Measurements from ENCODE around the gene EXOC3L2. TPM values are rescaled to one million over a fixed set of nuclear protein-coding genes. Genes with fewer than 3 reads are reported as not detected.

The EXOC3L2 gene
- 5.5 TPM for total RNA-seq (ENCODE audit: unreplicated experiment)
- long read RNA-seq, partial matches to known transcripts, result 0 of 1 reads
- long read RNA-seq, other reads (novel, unspliced or antisense), result 1 of 1 reads

DNA sequence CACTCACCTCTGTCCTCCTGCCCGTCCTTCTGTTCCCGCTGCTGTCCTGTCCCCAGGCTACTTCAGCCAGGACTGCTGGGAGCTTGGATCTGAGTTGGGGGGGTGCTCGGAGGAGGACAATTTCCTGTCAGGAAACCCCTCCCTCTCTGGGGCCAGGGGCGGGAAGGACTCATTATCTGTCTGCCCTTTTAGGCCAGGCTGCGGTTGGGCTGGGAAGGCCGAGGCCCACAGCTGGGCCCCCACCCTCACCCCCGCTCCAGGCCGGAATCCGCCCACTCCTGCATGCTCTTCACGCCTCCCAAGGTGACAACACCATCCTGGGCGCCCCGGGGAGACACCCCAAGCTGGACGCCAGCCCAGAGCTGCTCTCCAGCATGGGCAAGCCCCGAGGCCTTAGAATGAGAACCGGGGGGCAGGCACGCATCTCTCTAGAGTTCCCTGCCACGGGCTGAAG is at the start of gene EXOC3L2:
Gene EXOC3L2 (minus strand): TSS at position 74 of the 454 bp plus-strand sequence. CDS start 6,362 bp downstream, outside the sequence.
- peaks cover 31% of the 10 kb centered on the region for H3K4me1 Mint-ChIP-seq (ENCODE audit: unreplicated experiment)
- no peaks in the 10 kb centered on the region for H3K36me3 Mint-ChIP-seq (ENCODE audit: low read depth, unreplicated experiment)
- H3K9me3 Mint-ChIP-seq (ENCODE audit: unreplicated experiment), result no peaks in the 10 kb centered on the region
- H3K27me3 Mint-ChIP-seq (ENCODE audit: unreplicated experiment), result peaks cover 9% of the 10 kb centered on the region
- H3K4me3 Mint-ChIP-seq (ENCODE audit: unreplicated experiment), result peak within 1 kb of the TSS; percentile 53
- H3K27ac Mint-ChIP-seq (ENCODE audit: unreplicated experiment), result peak within 1 kb of the TSS; percentile 22
- no peak for DNase-seq (ENCODE audit: low spot score)
- TF ChIP-seq, protein P1, sequence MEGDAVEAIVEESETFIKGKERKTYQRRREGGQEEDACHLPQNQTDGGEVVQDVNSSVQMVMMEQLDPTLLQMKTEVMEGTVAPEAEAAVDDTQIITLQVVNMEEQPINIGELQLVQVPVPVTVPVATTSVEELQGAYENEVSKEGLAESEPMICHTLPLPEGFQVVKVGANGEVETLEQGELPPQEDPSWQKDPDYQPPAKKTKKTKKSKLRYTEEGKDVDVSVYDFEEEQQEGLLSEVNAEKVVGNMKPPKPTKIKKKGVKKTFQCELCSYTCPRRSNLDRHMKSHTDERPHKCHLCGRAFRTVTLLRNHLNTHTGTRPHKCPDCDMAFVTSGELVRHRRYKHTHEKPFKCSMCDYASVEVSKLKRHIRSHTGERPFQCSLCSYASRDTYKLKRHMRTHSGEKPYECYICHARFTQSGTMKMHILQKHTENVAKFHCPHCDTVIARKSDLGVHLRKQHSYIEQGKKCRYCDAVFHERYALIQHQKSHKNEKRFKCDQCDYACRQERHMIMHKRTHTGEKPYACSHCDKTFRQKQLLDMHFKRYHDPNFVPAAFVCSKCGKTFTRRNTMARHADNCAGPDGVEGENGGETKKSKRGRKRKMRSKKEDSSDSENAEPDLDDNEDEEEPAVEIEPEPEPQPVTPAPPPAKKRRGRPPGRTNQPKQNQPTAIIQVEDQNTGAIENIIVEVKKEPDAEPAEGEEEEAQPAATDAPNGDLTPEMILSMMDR (IDR thresholded peaks at IDR 0.05; ENCODE audit: unreplicated experiment), result no peak

DNA sequence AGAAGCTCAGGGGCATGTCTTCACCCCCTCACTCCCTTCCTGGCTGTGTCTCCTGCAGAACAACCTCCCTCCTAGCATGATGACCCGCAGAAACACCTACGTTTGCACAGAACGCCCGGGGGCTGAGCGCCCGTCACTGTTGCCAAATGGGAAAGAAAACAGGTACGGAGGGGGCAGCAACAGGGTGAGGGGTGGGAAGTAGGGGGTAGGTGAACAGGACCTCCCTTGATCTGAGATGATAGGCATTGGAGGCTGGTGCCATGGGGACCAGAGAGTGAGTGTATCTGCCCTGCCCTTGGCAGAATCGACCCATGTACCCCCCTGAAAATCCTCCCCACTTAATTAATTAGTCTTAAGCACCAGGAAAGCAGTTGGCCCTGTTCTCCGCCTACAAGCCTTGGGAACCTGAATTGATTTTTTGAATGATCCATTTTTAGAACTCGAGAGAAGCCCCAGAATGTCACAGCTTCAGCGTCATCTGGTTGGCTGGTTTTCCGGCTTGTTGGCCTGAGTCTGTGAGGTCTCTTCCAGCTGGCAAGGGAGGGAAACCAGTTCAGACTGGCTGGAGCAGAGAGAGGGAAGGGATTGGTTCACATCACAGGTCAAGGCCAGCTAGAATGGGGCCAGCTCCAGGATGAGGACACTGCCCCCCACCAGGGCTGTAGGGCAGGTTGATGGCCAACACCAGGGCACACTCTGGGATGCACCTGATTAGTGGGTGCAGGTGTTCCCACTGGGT is 49.3 kb upstream of the EXOC3L2 start:
- H3K36me3 Mint-ChIP-seq (ENCODE audit: low read depth, unreplicated experiment), result peaks cover 61% of the 10 kb centered on the region
- TF ChIP-seq, protein P1 (IDR thresholded peaks at IDR 0.05; ENCODE audit: unreplicated experiment), result no peak
- DNase-seq (ENCODE audit: low spot score), result no peak
- H3K27ac Mint-ChIP-seq (ENCODE audit: unreplicated experiment), result no peak overlapping the region
- no peak overlapping the region for H3K4me3 Mint-ChIP-seq (ENCODE audit: unreplicated experiment)
- H3K27me3 Mint-ChIP-seq (ENCODE audit: unreplicated experiment), result peaks cover 8% of the 10 kb centered on the region
- peaks cover 6% of the 10 kb centered on the region for H3K4me1 Mint-ChIP-seq (ENCODE audit: unreplicated experiment)
- no peaks in the 10 kb centered on the region for H3K9me3 Mint-ChIP-seq (ENCODE audit: unreplicated experiment)

DNA sequence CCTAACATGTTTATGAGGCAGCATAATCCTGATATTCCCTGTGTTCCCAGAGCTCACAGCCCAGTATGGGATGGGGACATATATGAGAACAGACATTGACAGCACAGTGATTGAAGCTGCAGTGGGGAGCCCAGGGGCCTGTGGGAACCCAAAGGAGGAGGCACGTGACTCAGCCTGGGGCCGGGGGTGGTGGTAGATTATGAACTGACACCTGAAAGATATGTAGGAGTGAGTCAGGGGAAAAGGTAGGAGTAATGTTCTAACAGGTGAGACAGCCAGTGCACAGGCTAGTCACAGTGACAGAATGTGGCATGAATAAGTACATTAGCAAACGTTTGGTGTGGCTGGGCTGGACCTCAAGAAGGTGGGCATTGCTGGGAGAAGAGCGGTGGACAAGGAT is 48.5 kb upstream of the EXOC3L2 start:
- TF ChIP-seq, protein P1 (IDR thresholded peaks at IDR 0.05; ENCODE audit: unreplicated experiment), result no peak
- DNase-seq (ENCODE audit: low spot score), result no peak
- H3K27ac Mint-ChIP-seq (ENCODE audit: unreplicated experiment), result no peak overlapping the region
- H3K4me1 Mint-ChIP-seq (ENCODE audit: unreplicated experiment), result peaks cover 6% of the 10 kb centered on the region
- H3K9me3 Mint-ChIP-seq (ENCODE audit: unreplicated experiment), result no peaks in the 10 kb centered on the region
- peaks cover 56% of the 10 kb centered on the region for H3K36me3 Mint-ChIP-seq (ENCODE audit: low read depth, unreplicated experiment)
- peak overlapping the region; percentile 65 for H3K4me3 Mint-ChIP-seq (ENCODE audit: unreplicated experiment)
- peaks cover 9% of the 10 kb centered on the region for H3K27me3 Mint-ChIP-seq (ENCODE audit: unreplicated experiment)

DNA sequence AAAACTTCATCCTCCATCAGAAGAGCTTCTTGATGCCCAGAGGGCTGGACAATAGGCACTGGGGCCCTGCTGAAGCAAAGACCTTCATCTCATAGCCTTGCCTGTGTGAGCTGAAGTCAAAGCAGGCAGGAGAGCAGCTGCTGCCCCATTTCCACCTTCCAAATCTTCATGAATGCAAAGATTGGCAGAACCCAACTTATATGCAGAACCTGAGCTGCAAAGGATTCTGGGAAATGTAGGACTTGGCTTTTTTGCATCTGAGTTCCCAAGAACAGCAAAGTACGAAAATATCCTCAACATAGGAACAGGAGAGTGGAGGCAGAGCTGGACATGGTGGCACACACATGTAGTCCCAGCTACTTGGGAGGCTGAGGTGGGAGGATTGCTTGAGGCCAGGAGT is 46.6 kb upstream of the EXOC3L2 start:
- H3K36me3 Mint-ChIP-seq (ENCODE audit: low read depth, unreplicated experiment), result peaks cover 53% of the 10 kb centered on the region

More for the DNA sequence above, 46.6 kb upstream of the EXOC3L2 start:
- Mint-ChIP-seq H3K4me1 (ENCODE audit: unreplicated experiment) (no peaks in the 10 kb centered on the region), H3K27me3 (ENCODE audit: unreplicated experiment) (peaks cover 5% of the 10 kb centered on the region), H3K9me3 (ENCODE audit: unreplicated experiment) (no peaks in the 10 kb centered on the region), H3K27ac (ENCODE audit: unreplicated experiment) (no peak overlapping the region), H3K4me3 (ENCODE audit: unreplicated experiment) (no peak overlapping the region)
- DNase-seq (ENCODE audit: low spot score), result no peak
- TF ChIP-seq, protein P1 (IDR thresholded peaks at IDR 0.05; ENCODE audit: unreplicated experiment), result no peak
